K562 (cell line): Measurements from ENCODE around the gene IQCE. TPM values are rescaled to one million over a fixed set of nuclear protein-coding genes. Genes with fewer than 3 reads are reported as not detected.

Experiments
- ATAC-seq: fragments of 200-7000 bp; cut with Tn5 transposase; 3 replicates; pipeline ENCODE4 v1.9.1; 2020; ENCODE audit warnings: moderate library complexity
- BruUV-seq: library from RNA; stranded (reverse); fragments of 400-500 nt; replicated peaks from 2 replicates; lab custom pipeline; 2021; lab: Mats Ljungman, UMichigan
- CTCF ChIA-PET: fragments of 300-600 bp; formaldehyde crosslinking; extraction: SDS; loops from one replicate; lab custom pipeline; 2021; ENCODE audit warnings: low intra/inter-chr PET ratio; lab: Yijun Ruan, JAX
- POLR2A ChIA-PET: fragments of 300-600, 350-650 bp; sonication (Branson Sonifier 250); formaldehyde crosslinking; extraction: SDS; loops from one replicate; lab custom pipeline; 2021; ENCODE audit warnings: antibody characterized with exemption, inconsistent platforms; lab: Yijun Ruan, JAX
- DNase-seq, 4 experiments: peaks; one replicate each; pipeline versions ENCODE4 v3.0.0 to v3.0.0-alpha.2; 2011 to 2018; ENCODE audit warnings: low spot score in 3 of 4, mixed read lengths in 3 of 4; ENCODE audit errors: extremely low read depth in 1 of 4
- FAIRE-seq: peaks from 2 replicates; lab custom pipeline; 2011; peaks lifted over from hg19 to GRCh38; lab: Jason Lieb, UNC
- H2AFZ ChIP-seq: 2 replicates; pipeline ENCODE4 v1.6.0; 2011; ENCODE audit warnings: low read depth, low read length, control low read depth, inconsistent platforms
- H3K27ac ChIP-seq: fragments of 200-600 bp; 3 replicates; pipeline ENCODE4 v1.8.0; 2011; ENCODE audit warnings: low read depth, mild to moderate bottlenecking, control low read depth, inconsistent platforms, low read length, moderate library complexity, mixed read lengths; ENCODE audit errors: extremely low read depth
- H3K27me3 ChIP-seq, 2 experiments: fragments of 300-600 bp in 1 of 2; 2 replicates in 1 of 2; 3 replicates in 1 of 2; pipeline versions ENCODE4 v1.6.0 to v1.8.0; 2011; ENCODE audit warnings: inconsistent platforms in 2 of 2, low read length in 2 of 2, mild to moderate bottlenecking in 1 of 2, mixed read lengths in 1 of 2, moderate library complexity in 1 of 2; ENCODE audit not compliant: control insufficient read depth in 2 of 2, insufficient read depth in 2 of 2
- H3K36me3 ChIP-seq: fragments of 300-600 bp; 3 replicates; pipeline ENCODE4 v1.8.0; 2011; ENCODE audit warnings: mild to moderate bottlenecking, low read length, inconsistent platforms; ENCODE audit not compliant: control insufficient read depth, insufficient read depth
- H3K4me1 ChIP-seq, 2 experiments: fragments of 200-600 bp in 1 of 2; replicated peaks in 1 of 2; 2 replicates in 1 of 2; 3 replicates in 1 of 2; pipeline versions ENCODE4 v1.5.1 to v1.8.0; 2011; ENCODE audit warnings: inconsistent platforms in 2 of 2, low read length in 2 of 2, mild to moderate bottlenecking in 1 of 2, mixed read lengths in 1 of 2, moderate library complexity in 1 of 2; ENCODE audit not compliant: control insufficient read depth in 2 of 2, insufficient read depth in 2 of 2
- H3K4me2 ChIP-seq: 2 replicates; pipeline ENCODE4 v1.6.1; 2011; ENCODE audit warnings: low read length, control low read depth, inconsistent platforms, mixed read lengths; ENCODE audit not compliant: insufficient read depth
- H3K4me3 ChIP-seq: fragments of 200-600 bp; sonication (generic), shearing (Covaris generic); 2 replicates; pipeline ENCODE4 v1.5.1; 2016; ENCODE audit warnings: control low read depth, inconsistent platforms
- H3K79me2 ChIP-seq: fragments of 200-600 bp; 3 replicates; pipeline ENCODE4 v1.8.0; 2011; ENCODE audit warnings: low read length, inconsistent platforms; ENCODE audit not compliant: control insufficient read depth, insufficient read depth
- H3K9ac ChIP-seq, 2 experiments: 2 replicates each; pipeline versions ENCODE4 v1.6.0 to v1.6.1; 2011; ENCODE audit warnings: low read depth in 2 of 2, low read length in 2 of 2, control low read depth in 1 of 2, inconsistent platforms in 1 of 2, mild to moderate bottlenecking in 1 of 2, mixed read lengths in 1 of 2; ENCODE audit not compliant: insufficient read depth in 1 of 2
- H3K9me1 ChIP-seq: one replicate; pipeline ENCODE4 v1.6.0; 2011; ENCODE audit warnings: inconsistent platforms, mild to moderate bottlenecking, low read length, moderate library complexity; ENCODE audit not compliant: control insufficient read depth, insufficient read depth
- H3K9me3 ChIP-seq: replicated peaks from 2 replicates; pipeline ENCODE4 v1.5.1; 2011; ENCODE audit warnings: low read depth, low read length, inconsistent platforms; ENCODE audit not compliant: control insufficient read depth, insufficient read depth
- H4K20me1 ChIP-seq: replicated peaks from 2 replicates; pipeline ENCODE4 v1.6.1; 2011; ENCODE audit warnings: low read length, inconsistent platforms, mixed read lengths; ENCODE audit not compliant: control insufficient read depth, insufficient read depth
- MAX ChIP-seq: sonication (generic); formaldehyde crosslinking; IDR thresholded peaks from 2 replicates; pipeline ENCODE4 v1.9.0; 2022; ENCODE audit warnings: mild to moderate bottlenecking, missing genetic modification reagents
- NR2C2 ChIP-seq, 2 experiments: fragments of 200-800 bp in 1 of 2; sonication (Bioruptor generic) in 1 of 2; sonication (generic) in 1 of 2; formaldehyde crosslinking in 1 of 2; IDR thresholded peaks; 2 replicates each; pipeline versions ENCODE4 v1.6.1 to v1.8.0; 2016 to 2022; ENCODE audit warnings: mild to moderate bottlenecking in 1 of 2, missing compliant biosample characterization in 1 of 2, missing genetic modification characterization in 1 of 2, missing genetic modification reagents in 1 of 2
- SLC30A9 ChIP-seq: fragments of 250-450 bp; sonication (Bioruptor Pico); IDR thresholded peaks from 2 replicates; pipeline ENCODE4 v1.8.0; 2022; ENCODE audit warnings: mild to moderate bottlenecking, moderate library complexity
- ZNF146 ChIP-seq: IDR thresholded peaks from one replicate; pipeline ENCODE4 v1.6.1; 2018; ENCODE audit warnings: missing compliant biosample characterization; ENCODE audit not compliant: unreplicated experiment
- WGBS: fragments of 100-300 bp; shearing (Covaris generic); methylation state at CpG from one replicate; pipeline ENCODE4 v1.1.6; 2016; ENCODE audit warnings: low coverage, mixed read lengths; ENCODE audit not compliant: insufficient coverage; ENCODE audit errors: missing lambda C conversion rate; 5-methylcytosine and 5-hydroxymethylcytosine counted together
- in situ Hi-C: fragments of 300-500 bp; cut with MboI; formaldehyde crosslinking; loops from 4 replicates; pipeline ENCODE4 v1.15.0; 2018; ENCODE audit warnings: inconsistent platforms, mixed read lengths
- intact Hi-C: fragments of 100-400 bp; cut with micrococcal nuclease; formaldehyde crosslinking; loops from 2 replicates; pipeline ENCODE4 v1.14.2; 2022
- polyA plus RNA-seq, 8 experiments: library from polyadenylated mRNA; depleted of rRNA in 4 of 8; stranded (reverse) in 5 of 8; unstranded in 3 of 8; fragments of >200 nt; fragmentation: Nextera tagmentation in 2 of 8; fragmentation: Illumina TruSeq in 1 of 8; extraction: Ambion mirVana in 2 of 8; extraction: Trizol in 1 of 8; gene quantifications; 2 replicates each; pipeline versions ENCODE4 v1.2.1 to v1.2.3, GENCODE V29; 2011 to 2014; ENCODE audit warnings: inconsistent platforms in 1 of 8, missing spikeins in 1 of 8
- total RNA-seq, 7 experiments: library from RNA; depleted of rRNA in 6 of 7; stranded (reverse); fragments of >200 nt in 6 of 7; fragmentation: Illumina TruSeq in 2 of 7; extraction: Trizol in 2 of 7; gene quantifications; 2 replicates each; pipeline versions ENCODE4 v1.2.1 to v1.2.3, GENCODE V29; 2011 to 2021; ENCODE audit warnings: low replicate concordance in 1 of 7

The IQCE gene
- total and polyA plus RNA-seq, 9 of the 15 experiments (the other 6 are each of a cell fraction or from before 2014, with no cell fraction given): 0.18 to 8.5 (median 4.2) TPM

- CTCF ChIA-PET: no interaction called here
- intact Hi-C loops: no loop called here
- FAIRE-seq: no peak
- Histone ChIP-seq H4K20me1 (peaks cover 12% of the 10 kb centered on the region), H3K27ac (no peak overlapping the region), H3K9me1 (no peaks in the 10 kb centered on the region), H3K79me2 (no peaks in the 10 kb centered on the region), H3K4me3 (no peak overlapping the region), H3K9me3 (no peaks in the 10 kb centered on the region), H3K27me3 (no peaks in the 10 kb centered on the region), H3K4me1 (peaks cover 12 to 15% of the 10 kb centered on the region in 2 experiments; a peak in 4 of 5 replicates), H3K36me3 (peaks cover 9% of the 10 kb centered on the region; the same call in 2 of the 3 replicates), H3K9ac (no peak overlapping the region), H2AFZ (no peak overlapping the region), H3K4me2 (no peak overlapping the region)
- WGBS: 93% methylated on average over 7 of the region's 16 CpGs
- TF ChIP-seq NR2C2 (CRISPR knock-in tag; IDR thresholded peaks at IDR 0.05) (no peak), NR2C2 (tag; IDR thresholded peaks at IDR 0.05) (no peak), SLC30A9 (no peak)
- POLR2A ChIA-PET: interaction anchor here (1.0 kb wide), 1 partner anchor 16 kb away, joined by 3 read pairs; no protein-coding TSS in a partner anchor
- in situ Hi-C loops: no loop called here
- no peak for DNase-seq
- BruUV-seq: no TSS peak
- no peak for ATAC-seq
Measured at GRCh38 chr7:2570021-2570420, 11.2 kb downstream of the IQCE start.

GRCh38 chr7:2571409-2571808 is 12.6 kb downstream of the IQCE start:
- peak; percentile 54; the same call in 1 of the 2 replicates for TF ChIP-seq MAX
- no peak for TF ChIP-seq ZNF146 (CRISPR knock-in tag)
- Histone ChIP-seq H3K9ac (peak overlapping the region in 1 of 2 experiments; percentile 46; a peak in 1 of 4 replicates), H4K20me1 (peaks cover 12% of the 10 kb centered on the region), H3K4me1 (peaks cover 12 to 19% of the 10 kb centered on the region in 2 experiments; a peak in 4 of 5 replicates), H3K4me2 (no peak overlapping the region), H3K9me3 (no peaks in the 10 kb centered on the region), H3K4me3 (no peak overlapping the region), H3K79me2 (no peaks in the 10 kb centered on the region), H3K27ac (no peak overlapping the region), H2AFZ (peak overlapping the region; percentile 44; the same call in 1 of the 2 replicates), H3K36me3 (peaks cover 9% of the 10 kb centered on the region; the same call in 1 of the 3 replicates), H3K9me1 (no peaks in the 10 kb centered on the region), H3K27me3 (no peaks in the 10 kb centered on the region)
- no peak for ATAC-seq
- no peak for DNase-seq
- 53% methylated on average over 15 of the region's 15 CpGs for WGBS
- intact Hi-C loops (no loop called here), in situ Hi-C loops (no loop called here)
- BruUV-seq: no TSS peak
- peak; percentile 66 for FAIRE-seq
- ChIA-PET POLR2A (interaction anchor here (0.6 to 1.1 kb wide), 2 partner anchors 72 to 171 kb away, joined by 3 read pairs; no protein-coding TSS in a partner anchor), CTCF (no interaction called here)
